ENCODE measurements around the gene SLC7A5.

GRCh38 chr16:87817910-87818309, 51.4 kb downstream of the SLC7A5 start:
- no peak for TF ChIP-seq CTCF (IDR thresholded peaks at IDR 0.05)
- TF ChIP-seq POLR2A (IDR thresholded peaks at IDR 0.05; ENCODE audit: low read depth), result no peak
- TF ChIP-seq POLR2AphosphoS5 (IDR thresholded peaks at IDR 0.05), result no peak
- TF ChIP-seq EP300 (IDR thresholded peaks at IDR 0.05), result no peak

All from esophagus muscularis mucosa (tissue), 4 donors.